HG03469 (cell line): ENCODE data around the gene USP26.
"Not testable (repeated sequence)": the region's sequence is repeated elsewhere in the genome, so short reads cannot be mapped to it uniquely, and the experiment has no call there.

Source experiments
- ATAC-seq: cut with Tn5 transposase; IDR thresholded peaks from one replicate; pipeline ENCODE4 v1.9.1; 2021; ENCODE audit warnings: mild to moderate bottlenecking, moderate library complexity, moderate number of reproducible peaks; ENCODE audit not compliant: unreplicated experiment

The USP26 gene

DNA sequence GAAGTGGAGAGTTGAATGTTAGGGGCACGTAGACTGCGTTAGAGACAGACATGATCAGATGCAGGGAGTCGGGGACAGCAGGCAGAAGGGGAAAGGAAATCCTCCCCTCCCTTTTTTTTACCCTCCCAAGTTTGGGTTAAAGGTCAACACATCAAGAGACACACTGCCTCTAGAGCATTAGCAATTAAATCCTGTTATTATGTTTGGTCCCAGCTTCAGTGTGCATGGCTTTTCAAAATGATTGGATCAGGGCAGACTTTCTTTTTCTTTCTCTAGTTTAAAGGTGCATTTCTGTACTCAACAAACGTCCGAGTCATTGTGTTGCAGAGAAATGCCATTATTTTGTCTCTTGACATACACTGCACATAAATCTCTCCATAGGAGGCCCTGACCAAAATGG, 63.9 kb downstream of the USP26 start:
- no peak for ATAC-seq

DNA sequence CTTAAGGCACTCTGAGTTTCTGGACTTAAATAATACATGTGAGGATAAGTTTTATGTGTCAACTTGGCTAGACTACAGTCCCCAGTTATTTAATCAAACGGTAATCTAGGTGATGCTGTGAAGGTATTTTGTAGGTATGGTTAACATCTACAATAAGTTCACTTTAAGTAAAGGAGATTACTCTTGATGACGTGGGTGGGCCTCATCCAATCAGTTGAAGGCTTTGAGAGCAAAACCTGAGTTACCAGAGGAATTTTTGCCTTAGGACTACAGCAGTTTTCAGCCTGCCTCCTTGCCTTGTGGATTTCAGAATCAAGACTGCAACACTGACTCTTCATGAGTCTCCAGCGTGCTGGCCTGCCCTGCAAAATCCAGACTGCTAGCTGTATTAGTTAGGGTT, 78.7 kb downstream of the USP26 start:
- no peak for ATAC-seq

DNA sequence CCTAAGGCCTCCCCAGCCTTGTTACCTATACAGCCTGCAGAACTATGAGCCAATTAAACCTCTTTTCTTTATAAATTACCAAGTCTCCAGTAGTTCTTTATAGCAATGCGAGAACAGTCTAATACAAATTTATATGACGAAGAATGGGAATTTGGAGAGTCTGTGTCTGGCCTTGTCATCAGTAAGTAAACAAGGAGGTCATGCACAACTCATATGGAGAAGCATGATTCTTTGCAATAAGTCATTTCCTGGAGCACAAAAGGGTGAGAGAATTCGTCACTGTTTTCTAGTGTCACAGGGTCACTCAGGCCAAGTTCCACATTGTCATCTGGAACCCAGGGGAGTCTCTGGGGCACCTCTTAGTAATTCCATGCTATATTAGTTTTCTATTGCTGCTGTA, 89.5 kb downstream of the USP26 start:
- ATAC-seq: no peak

DNA sequence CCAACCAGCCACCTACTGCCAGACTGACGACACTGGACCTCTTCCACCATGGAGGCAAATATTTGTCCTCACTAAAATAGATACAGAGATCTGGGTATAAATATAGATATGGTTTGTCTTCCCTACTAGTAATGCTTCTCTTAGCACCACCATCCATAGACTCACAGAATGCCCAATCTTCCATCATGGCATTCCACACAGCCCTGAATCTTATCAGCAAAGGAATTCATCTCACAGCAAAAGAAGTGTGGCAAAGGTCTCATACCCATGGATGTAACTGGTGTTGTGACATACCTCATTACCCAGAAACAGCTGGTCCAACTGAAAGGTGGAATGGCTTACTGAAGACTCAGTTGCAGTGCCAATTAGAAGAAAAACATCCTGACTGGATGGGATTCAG, 91.3 kb downstream of the USP26 start:
- ATAC-seq: no peak

DNA sequence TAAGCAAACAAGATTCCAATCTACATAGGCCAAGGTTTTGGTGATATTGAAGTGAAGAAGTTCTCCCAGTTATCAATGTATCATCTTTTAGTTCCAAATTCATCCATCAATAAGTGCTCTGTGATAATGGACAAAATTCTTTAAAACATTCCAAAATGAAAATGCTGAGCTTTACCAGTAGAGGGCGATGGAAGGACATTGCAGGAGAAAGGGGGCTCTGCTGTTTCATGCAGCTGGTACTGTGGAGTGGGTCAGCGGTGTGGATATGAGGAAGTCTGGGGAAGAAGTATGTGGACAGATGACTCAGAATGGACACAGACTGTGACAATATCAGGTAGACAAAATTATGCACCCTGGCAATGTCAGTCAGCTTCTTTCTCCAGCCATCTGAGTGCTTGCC, 91.9 kb downstream of the USP26 start:
- ATAC-seq: no peak

DNA sequence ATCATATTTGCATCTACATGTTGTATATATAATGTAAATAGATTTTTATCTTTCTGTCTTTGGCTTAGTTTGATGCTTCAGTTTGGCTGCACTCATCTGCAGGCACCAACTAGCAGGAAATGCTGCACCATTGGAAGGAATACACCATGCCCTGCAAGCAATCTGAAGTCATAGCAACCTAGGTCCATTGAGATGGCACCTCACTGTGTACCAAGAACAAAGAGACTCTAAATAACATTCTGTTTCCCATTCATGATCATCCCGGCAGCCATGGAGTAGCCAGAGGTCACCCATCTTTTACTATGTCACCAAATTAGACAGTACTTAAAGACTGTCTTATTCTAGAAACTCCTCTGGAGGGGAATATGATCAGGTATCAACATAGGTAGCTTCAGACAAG, 97.7 kb downstream of the USP26 start:
- ATAC-seq: no peak

DNA sequence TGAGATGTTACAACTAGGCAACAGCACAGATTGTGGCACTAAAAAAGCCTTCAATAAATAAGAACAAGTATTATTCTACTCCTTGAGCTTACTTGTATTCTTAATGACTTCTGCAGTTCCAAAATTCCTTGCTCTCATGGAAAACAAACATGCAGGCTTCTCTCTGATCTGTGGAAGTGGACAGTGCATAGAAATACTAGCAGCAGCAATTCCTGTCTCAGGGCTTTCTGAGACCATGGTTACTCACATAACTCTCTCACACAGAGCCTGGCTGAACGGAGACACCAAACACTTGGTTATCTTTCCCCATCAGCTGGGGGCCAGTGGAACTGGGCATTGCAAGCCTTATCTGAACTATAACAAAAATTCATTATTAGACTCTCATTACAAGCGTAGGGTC, 106.1 kb downstream of the USP26 start:
- no peak for ATAC-seq

DNA sequence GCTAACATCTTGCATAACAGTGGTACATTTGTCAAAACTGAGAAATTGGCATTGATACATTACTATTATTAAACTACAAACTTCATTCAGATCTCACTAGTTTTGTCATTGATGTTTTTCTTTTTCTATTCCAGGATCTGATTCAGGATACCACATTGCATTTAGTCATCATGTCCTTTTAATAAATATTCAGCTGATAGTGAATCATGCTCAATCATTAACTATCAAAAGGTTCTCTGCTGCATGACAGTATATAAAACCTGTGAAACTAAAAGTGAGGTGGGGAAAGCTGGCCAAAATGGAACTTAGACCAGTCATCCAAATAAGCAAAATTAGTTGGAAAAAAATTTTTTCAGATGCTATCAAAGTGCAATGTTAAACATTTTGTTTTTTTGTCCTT, 110.4 kb downstream of the USP26 start:
- no peak for ATAC-seq

DNA sequence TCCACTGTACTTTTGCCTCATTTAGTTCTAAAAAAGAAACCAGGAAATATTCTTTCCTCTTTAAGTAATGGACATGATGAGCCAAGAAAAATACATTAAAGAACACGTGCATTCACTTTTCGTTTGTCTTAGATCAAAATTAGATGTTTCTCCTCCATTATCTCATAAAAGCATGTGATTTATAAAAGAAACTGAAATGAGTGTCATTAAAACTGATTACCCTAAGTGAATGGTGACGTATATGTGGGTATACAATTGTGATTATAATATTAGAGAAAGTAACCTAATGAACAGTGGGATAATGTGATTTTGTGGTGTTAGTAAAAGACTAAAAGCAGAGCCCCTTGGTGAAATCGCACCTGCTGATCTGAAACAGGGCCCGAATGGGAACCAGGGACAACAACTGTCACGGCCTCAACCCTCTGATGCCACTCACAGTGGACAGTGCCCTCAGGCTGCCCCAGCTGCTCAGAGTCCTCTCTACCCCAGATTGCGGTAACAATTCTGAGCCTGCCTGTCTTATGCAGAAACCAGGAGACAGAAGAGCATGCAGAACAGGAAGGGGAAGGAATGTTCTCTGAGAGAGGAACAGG, 112.8 kb downstream of the USP26 start:
- ATAC-seq: no peak

DNA sequence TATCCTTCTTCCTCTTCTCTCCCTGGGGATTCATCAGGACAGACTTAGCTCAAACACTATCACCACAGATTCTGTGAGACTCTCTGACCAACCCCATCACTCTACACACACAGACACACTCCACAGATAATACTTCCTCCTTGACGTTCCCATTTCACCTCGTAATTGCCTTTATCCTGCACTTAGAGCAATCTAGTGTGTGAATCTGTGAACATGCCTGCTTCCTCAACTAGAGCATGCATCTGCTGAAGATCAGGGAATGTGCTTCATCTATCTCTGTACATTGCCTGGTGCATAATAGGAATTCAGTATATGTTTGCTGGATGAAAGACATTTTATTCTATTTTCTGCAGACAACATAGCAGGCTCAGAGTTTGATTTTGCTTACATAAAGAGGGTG, 113.4 kb downstream of the USP26 start:
- no peak for ATAC-seq

DNA sequence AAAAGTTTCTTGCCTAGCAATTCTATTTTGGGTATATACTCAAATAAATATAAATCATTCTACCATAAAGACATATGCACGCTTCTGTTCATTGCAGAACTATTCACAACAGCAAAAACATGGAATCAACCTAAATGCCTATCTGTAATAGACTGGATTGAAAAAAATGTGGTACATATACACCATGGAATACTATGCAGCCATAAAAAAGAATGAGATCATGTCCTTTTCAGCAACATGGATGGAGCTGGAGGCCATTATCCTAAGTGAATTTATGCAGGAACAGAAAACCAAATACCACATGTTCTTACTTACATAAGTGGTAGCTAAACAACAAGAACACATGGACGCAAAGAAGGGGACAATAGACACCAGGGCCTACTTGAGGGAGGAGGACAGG, 116.9 kb downstream of the USP26 start:
- not testable (repeated sequence) for ATAC-seq
